Liver (tissue), 9 donors: ENCODE results near the gene CLEC16A. TPM values are rescaled to one million over a fixed set of nuclear protein-coding genes. Genes with fewer than 3 reads are reported as not detected.
"Not testable (repeated sequence)": the region's sequence is repeated elsewhere in the genome, so short reads cannot be mapped to it uniquely, and the experiment has no call there.

Source experiments
- DNase-seq: peaks from one replicate; pipeline ENCODE4 v3.0.0-alpha.2; 2017; ENCODE audit warnings: low spot score
- H3K27ac ChIP-seq, 2 donors: one replicate each; pipeline ENCODE4 v1.7.0; 2013; ENCODE audit warnings: inconsistent platforms in 2 of 2, low read length in 2 of 2, control low read depth in 1 of 2, low read depth in 1 of 2, mild to moderate bottlenecking in 1 of 2
- H3K27me3 ChIP-seq, 4 donors: one replicate each; pipeline versions ENCODE4 v1.6.1 to v1.7.0; 2013; ENCODE audit warnings: low read length in 3 of 4, inconsistent platforms in 1 of 4, mild to moderate bottlenecking in 1 of 4, moderate library complexity in 1 of 4; ENCODE audit not compliant: control insufficient read depth in 4 of 4, insufficient read depth in 4 of 4
- H3K36me3 ChIP-seq, 4 donors: one replicate each; pipeline versions ENCODE4 v1.6.1 to v1.7.0; 2013; ENCODE audit warnings: low read length in 3 of 4, mild to moderate bottlenecking in 3 of 4, low read depth in 1 of 4, moderate library complexity in 1 of 4; ENCODE audit not compliant: control insufficient read depth in 4 of 4, insufficient read depth in 3 of 4
- H3K4me1 ChIP-seq, 4 donors: one replicate each; pipeline versions ENCODE4 v1.6.1 to v1.7.0; 2013; ENCODE audit warnings: low read length in 3 of 4, mild to moderate bottlenecking in 3 of 4, moderate library complexity in 1 of 4; ENCODE audit not compliant: control insufficient read depth in 4 of 4, insufficient read depth in 4 of 4
- H3K4me3 ChIP-seq, 3 donors: one replicate each; pipeline versions ENCODE4 v1.6.1 to v1.7.0; 2013; ENCODE audit warnings: low read length in 3 of 3, control low read depth in 1 of 3, low read depth in 1 of 3, mild to moderate bottlenecking in 1 of 3
- H3K9ac ChIP-seq, 2 donors: one replicate each; pipeline ENCODE4 v1.7.0; 2013; ENCODE audit warnings: low read length in 2 of 2, mild to moderate bottlenecking in 2 of 2, moderate library complexity in 2 of 2, control low read depth in 1 of 2, low read depth in 1 of 2
- H3K9me3 ChIP-seq, 4 donors: one replicate each; pipeline versions ENCODE4 v1.6.1 to v1.7.0; 2013; ENCODE audit warnings: low read length in 3 of 4; ENCODE audit not compliant: control insufficient read depth in 4 of 4
- EGR1 ChIP-seq, 2 donors: IDR thresholded peaks; 2 replicates each; pipeline ENCODE4 v1.6.1; 2016 to 2018; ENCODE audit warnings: antibody characterized with exemption in 2 of 2, low read depth in 2 of 2
- GABPA ChIP-seq, 2 donors: IDR thresholded peaks in 1 of 2; conservative IDR thresholded peaks in 1 of 2; 2 replicates each; pipeline ENCODE4 v1.6.1; 2016; ENCODE audit warnings: antibody characterized with exemption in 2 of 2, mild to moderate bottlenecking in 1 of 2, moderate library complexity in 1 of 2
- JUND ChIP-seq, 2 donors: IDR thresholded peaks; 2 replicates each; pipeline ENCODE4 v1.6.1; 2016; ENCODE audit warnings: antibody characterized with exemption in 2 of 2
- NR2F2 ChIP-seq: IDR thresholded peaks from 2 replicates; pipeline ENCODE4 v1.6.1; 2016; ENCODE audit warnings: antibody characterized with exemption
- RAD21 ChIP-seq, 2 donors: IDR thresholded peaks; 2 replicates each; pipeline ENCODE4 v1.6.1; 2016; ENCODE audit warnings: antibody characterized with exemption in 2 of 2, mild to moderate bottlenecking in 2 of 2
- RXRA ChIP-seq, 2 donors: IDR thresholded peaks; 2 replicates each; pipeline ENCODE4 v1.6.1; 2017 to 2018; ENCODE audit warnings: antibody characterized with exemption in 2 of 2, mild to moderate bottlenecking in 1 of 2
- SP1 ChIP-seq: IDR thresholded peaks from 2 replicates; pipeline ENCODE4 v1.6.1; 2018; ENCODE audit warnings: antibody characterized with exemption, mild to moderate bottlenecking
- YY1 ChIP-seq: IDR thresholded peaks from 2 replicates; pipeline ENCODE4 v1.6.1; 2016; ENCODE audit warnings: antibody characterized with exemption, mild to moderate bottlenecking
- WGBS: extraction: QIAGEN DNeasy Blood & Tissue Kit; methylation state at CpG from one replicate; pipeline ENCODE4 v1.1.7; 2013; 5-methylcytosine and 5-hydroxymethylcytosine counted together
- polyA plus RNA-seq, 2 donors: library from polyadenylated mRNA; stranded (reverse) in 1 of 2; unstranded in 1 of 2; fragments of 200-250 nt in 1 of 2; fragments of >200 nt in 1 of 2; fragmentation: Nextera tagmentation in 1 of 2; extraction: Ambion mirVana in 1 of 2; gene quantifications; one replicate each; pipeline versions ENCODE4 v1.2.1 to v1.2.3, GENCODE V29; 2013 to 2015
- total RNA-seq, 2 donors: library from RNA; depleted of rRNA; stranded (reverse); fragments of >200 nt; gene quantifications; one replicate each; pipeline ENCODE4 v1.2.3, GENCODE V29; 2014
- TF ChIP-seq, protein P1 (sequence below): IDR thresholded peaks from 2 replicates; pipeline ENCODE4 v1.6.1; 2016; ENCODE audit warnings: antibody characterized with exemption
- TF ChIP-seq, protein P2 (sequence below): IDR thresholded peaks from 2 replicates; pipeline ENCODE4 v1.6.1; 2016; ENCODE audit warnings: antibody characterized with exemption
- TF ChIP-seq, protein P3 (sequence below): fragments of 150-350 bp; IDR thresholded peaks from 2 replicates; pipeline ENCODE4 v1.5.1; 2017; ENCODE audit warnings: improper control_type of control experiment, low read depth, low read length; ENCODE audit not compliant: missing input control
- donor health status: healthy.
- donor health status: healthy.
- donor health status: healthy.
- donor health status: healthy.
- donor health status: healthy.

The CLEC16A gene
- total and polyA plus RNA-seq, 4 donors: 9.7 to 23.0 (median 17.4) TPM

DNA sequence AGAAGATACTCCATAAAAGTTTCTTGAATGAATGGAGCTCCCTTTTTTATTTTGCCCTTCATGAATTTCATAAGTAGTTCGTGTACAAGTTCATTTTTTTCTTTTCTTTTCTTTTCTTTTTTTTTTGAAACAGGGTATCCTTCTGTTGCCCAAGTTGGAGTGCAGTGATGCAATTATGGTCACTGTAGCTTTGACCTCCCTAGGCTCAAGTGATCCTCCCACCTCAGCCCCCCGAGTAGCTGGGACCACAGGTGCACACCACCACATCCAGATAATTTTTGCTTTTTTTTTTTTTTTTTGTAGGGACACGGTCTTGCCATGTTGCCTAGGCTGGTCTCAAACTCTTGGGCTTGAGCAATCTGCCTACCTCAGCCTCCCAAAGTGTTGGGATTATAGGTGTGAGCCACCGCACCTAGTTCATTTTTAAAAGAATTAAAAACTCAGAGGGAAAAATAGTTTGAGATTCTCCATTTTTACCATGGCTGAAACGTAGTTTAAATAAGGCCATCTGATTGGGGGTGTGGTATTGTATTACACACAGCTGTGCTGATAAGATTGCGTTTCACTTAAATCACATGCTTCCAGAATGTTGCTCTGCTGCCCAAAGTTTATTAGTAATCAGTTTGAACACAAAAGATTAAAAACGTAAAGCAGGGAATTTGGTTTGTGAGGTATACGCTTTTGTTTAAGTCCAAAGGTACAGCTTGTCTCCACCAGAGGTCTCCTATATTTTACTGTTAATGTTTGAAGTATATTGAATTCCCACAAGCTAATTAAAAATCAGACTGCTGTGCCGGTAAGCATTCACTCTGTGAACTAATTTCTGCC is 157.5 kb downstream of the CLEC16A start:
- H3K9ac ChIP-seq: no peak overlapping the region
- 74% methylated on average over 9 of the region's 9 CpGs for WGBS

DNA sequence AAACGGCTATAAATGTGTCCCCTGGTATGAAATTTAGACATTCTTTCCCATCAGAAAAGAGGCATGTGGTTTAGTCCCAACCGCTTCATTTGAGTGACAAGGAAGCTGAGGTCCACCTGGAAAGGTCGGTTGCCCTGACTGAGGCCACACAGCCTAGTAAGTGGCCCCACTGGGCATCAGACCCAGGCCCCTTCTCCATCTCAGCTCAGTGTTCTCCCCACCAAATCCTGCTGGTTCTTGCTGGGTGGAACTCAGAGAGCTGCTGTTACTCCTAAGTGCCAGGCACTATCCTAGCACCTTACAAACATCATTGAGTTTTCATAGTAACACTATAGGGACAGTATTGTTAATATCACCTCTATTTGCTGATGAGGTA is 158.1 kb downstream of the CLEC16A start:
- H3K36me3 ChIP-seq: no peaks in the 10 kb centered on the region
- peak overlapping the region in 1 of 2 donors; percentile 32 for H3K9ac ChIP-seq
- WGBS: 79% methylated on average over 3 of the region's 3 CpGs
- peak overlapping the region; percentile 49 to 57 for H3K27ac ChIP-seq
- H3K9me3 ChIP-seq: no peaks in the 10 kb centered on the region
- H3K27me3 ChIP-seq: no peaks in the 10 kb centered on the region
- DNase-seq: no peak
- no peak for TF ChIP-seq EGR1 (IDR thresholded peaks at IDR 0.05; ENCODE audit: low read depth in 2 of 2)
- TF ChIP-seq, protein P1, sequence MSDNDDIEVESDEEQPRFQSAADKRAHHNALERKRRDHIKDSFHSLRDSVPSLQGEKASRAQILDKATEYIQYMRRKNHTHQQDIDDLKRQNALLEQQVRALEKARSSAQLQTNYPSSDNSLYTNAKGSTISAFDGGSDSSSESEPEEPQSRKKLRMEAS: no peak
- no peak for TF ChIP-seq JUND (IDR thresholded peaks at IDR 0.05)
- no peak for TF ChIP-seq GABPA (IDR thresholded peaks at IDR 0.05 in 1 of 2, conservative IDR thresholded peaks at IDR 0.05 in 1 of 2)
- no peak overlapping the region for H3K4me3 ChIP-seq
- H3K4me1 ChIP-seq: peaks cover 8 to 22% (median 10%) of the 10 kb centered on the region in 4 donors

More for the DNA sequence above, 157.5 kb downstream of the CLEC16A start:
- TF ChIP-seq JUND (IDR thresholded peaks at IDR 0.05) (no peak), SP1 (no peak), EGR1 (IDR thresholded peaks at IDR 0.05; ENCODE audit: low read depth in 2 of 2) (no peak), NR2F2 (peak; percentile 29), RAD21 (IDR thresholded peaks at IDR 0.05) (peak in 1 of 2 donors; percentile 17), YY1 (no peak), GABPA (IDR thresholded peaks at IDR 0.05 in 1 of 2, conservative IDR thresholded peaks at IDR 0.05 in 1 of 2) (no peak), RXRA (IDR thresholded peaks at IDR 0.05) (peak in 1 of 2 donors; percentile 26)
- TF ChIP-seq, protein P2, sequence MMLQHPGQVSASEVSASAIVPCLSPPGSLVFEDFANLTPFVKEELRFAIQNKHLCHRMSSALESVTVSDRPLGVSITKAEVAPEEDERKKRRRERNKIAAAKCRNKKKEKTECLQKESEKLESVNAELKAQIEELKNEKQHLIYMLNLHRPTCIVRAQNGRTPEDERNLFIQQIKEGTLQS: peak; percentile 15
- TF ChIP-seq, protein P3, sequence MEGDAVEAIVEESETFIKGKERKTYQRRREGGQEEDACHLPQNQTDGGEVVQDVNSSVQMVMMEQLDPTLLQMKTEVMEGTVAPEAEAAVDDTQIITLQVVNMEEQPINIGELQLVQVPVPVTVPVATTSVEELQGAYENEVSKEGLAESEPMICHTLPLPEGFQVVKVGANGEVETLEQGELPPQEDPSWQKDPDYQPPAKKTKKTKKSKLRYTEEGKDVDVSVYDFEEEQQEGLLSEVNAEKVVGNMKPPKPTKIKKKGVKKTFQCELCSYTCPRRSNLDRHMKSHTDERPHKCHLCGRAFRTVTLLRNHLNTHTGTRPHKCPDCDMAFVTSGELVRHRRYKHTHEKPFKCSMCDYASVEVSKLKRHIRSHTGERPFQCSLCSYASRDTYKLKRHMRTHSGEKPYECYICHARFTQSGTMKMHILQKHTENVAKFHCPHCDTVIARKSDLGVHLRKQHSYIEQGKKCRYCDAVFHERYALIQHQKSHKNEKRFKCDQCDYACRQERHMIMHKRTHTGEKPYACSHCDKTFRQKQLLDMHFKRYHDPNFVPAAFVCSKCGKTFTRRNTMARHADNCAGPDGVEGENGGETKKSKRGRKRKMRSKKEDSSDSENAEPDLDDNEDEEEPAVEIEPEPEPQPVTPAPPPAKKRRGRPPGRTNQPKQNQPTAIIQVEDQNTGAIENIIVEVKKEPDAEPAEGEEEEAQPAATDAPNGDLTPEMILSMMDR: no peak
- Histone ChIP-seq H3K9me3 (no peaks in the 10 kb centered on the region), H3K27ac (peak overlapping the region; percentile 49 to 73), H3K27me3 (no peaks in the 10 kb centered on the region), H3K4me1 (peaks cover 8 to 22% (median 10%) of the 10 kb centered on the region in 4 donors), H3K4me3 (no peak overlapping the region), H3K36me3 (no peaks in the 10 kb centered on the region)
- DNase-seq: no peak

DNA sequence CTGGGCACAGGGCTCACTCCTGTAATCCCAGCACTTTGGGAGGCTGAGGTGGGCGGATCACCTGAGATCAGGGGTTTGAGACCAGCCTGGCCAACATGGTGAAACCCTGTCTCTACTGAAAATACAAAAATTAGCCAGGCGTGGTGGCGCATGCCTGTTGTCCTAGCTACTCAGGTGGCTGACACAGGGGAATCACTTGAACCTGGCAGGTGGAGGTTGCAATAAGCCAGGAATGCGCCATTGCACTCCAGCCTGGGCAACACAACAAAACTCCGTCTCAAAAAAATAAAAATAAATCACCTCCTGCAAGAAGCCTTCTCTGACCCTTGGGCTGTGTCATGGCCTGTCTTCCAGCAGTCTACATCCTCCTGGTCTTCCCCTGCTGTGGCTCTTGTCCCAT is 158.9 kb downstream of the CLEC16A start:
- DNase-seq, H3K27me3 ChIP-seq, H3K27ac ChIP-seq, H3K9me3 ChIP-seq, H3K9ac ChIP-seq, H3K36me3 ChIP-seq, H3K4me3 ChIP-seq: not testable (repeated sequence)
- peaks cover 8 to 22% (median 10%) of the 10 kb centered on the region in 4 donors for H3K4me1 ChIP-seq
- WGBS: 96% methylated on average over 5 of the region's 5 CpGs
